GM21528 (cell line): ENCODE data around the gene OR2Z1.

ENCODE experiments used
- ATAC-seq: cut with Tn5 transposase; IDR thresholded peaks from one replicate; pipeline ENCODE4 v1.9.1; 2021; ENCODE audit warnings: mild to moderate bottlenecking, moderate library complexity; ENCODE audit not compliant: unreplicated experiment, low FRiP score

OR2Z1 gene

GRCh38 chr19:8721334-8721733 lies at the start of gene OR2Z1:
TSS of gene OR2Z1 (plus strand) at chr19:8721634. CDS start at chr19:8731029, 9,395 bp downstream.
- ATAC-seq = no peak

- ATAC-seq = no peak
Observed at GRCh38 chr19:8673276-8673891, 48.0 kb upstream of the OR2Z1 start.

GRCh38 chr19:8675066-8675465 lies 46.4 kb upstream of the OR2Z1 start:
- ATAC-seq = no peak

GRCh38 chr19:8678244-8678807 lies 43.1 kb upstream of the OR2Z1 start:
- no peak for ATAC-seq

GRCh38 chr19:8680676-8681344 lies 40.6 kb upstream of the OR2Z1 start:
- no peak for ATAC-seq

GRCh38 chr19:8681345-8682029 lies 39.9 kb upstream of the OR2Z1 start:
- no peak for ATAC-seq

GRCh38 chr19:8682472-8682871 lies 39.0 kb upstream of the OR2Z1 start:
- ATAC-seq = no peak

- no peak for ATAC-seq
Observed at GRCh38 chr19:8682931-8683330, 38.5 kb upstream of the OR2Z1 start.

- ATAC-seq = no peak
Observed at GRCh38 chr19:8684001-8684902, 37.2 kb upstream of the OR2Z1 start.

- no peak for ATAC-seq
Observed at GRCh38 chr19:8686549-8686948, 34.9 kb upstream of the OR2Z1 start.

- ATAC-seq = no peak
Observed at GRCh38 chr19:8688930-8689329, 32.5 kb upstream of the OR2Z1 start.

GRCh38 chr19:8690753-8691539 lies 30.5 kb upstream of the OR2Z1 start:
- ATAC-seq = no peak

GRCh38 chr19:8695501-8695900 lies 25.9 kb upstream of the OR2Z1 start:
- ATAC-seq = no peak

- no peak for ATAC-seq
Observed at GRCh38 chr19:8695911-8696310, 25.5 kb upstream of the OR2Z1 start.

GRCh38 chr19:8696993-8697392 lies 24.4 kb upstream of the OR2Z1 start:
- ATAC-seq = no peak

- ATAC-seq = no peak
Observed at GRCh38 chr19:8697671-8698432, 23.6 kb upstream of the OR2Z1 start.

- no peak for ATAC-seq
Observed at GRCh38 chr19:8698433-8699063, 22.9 kb upstream of the OR2Z1 start, which contains the start of gene ACTL9. TSS of gene ACTL9 (minus strand) at chr19:8698795. CDS start at chr19:8698701, 94 bp downstream.

- ATAC-seq = no peak
Observed at GRCh38 chr19:8699908-8700307, 21.5 kb upstream of the OR2Z1 start.
